HepG2 (cell line): ENCODE results near the gene SENP6. TPM values are rescaled to one million over a fixed set of nuclear protein-coding genes. Genes with fewer than 3 reads are reported as not detected.

Experiments used
- CEBPZ ChIP-seq: IDR thresholded peaks from 2 replicates; pipeline ENCODE4 v1.6.1; 2012; ENCODE audit warnings: low read length, improper control_type of control experiment
- ZBTB40 ChIP-seq, 2 experiments: fragments of 450-650 bp in 1 of 2; sonication (generic) in 1 of 2; formaldehyde crosslinking in 1 of 2; IDR thresholded peaks; 2 replicates each; pipeline versions ENCODE4 v1.6.1 to v1.8.0; 2016 to 2022; ENCODE audit warnings: antibody characterized with exemption in 1 of 2, mild to moderate bottlenecking in 1 of 2, missing genetic modification reagents in 1 of 2
- polyA plus RNA-seq, 8 experiments: library from polyadenylated mRNA; depleted of rRNA in 3 of 8; stranded (reverse) in 7 of 8; unstranded in 1 of 8; fragments of >200 nt; fragmentation: Illumina TruSeq in 4 of 8; extraction: Trizol in 4 of 8; gene quantifications; 2 replicates each; pipeline versions ENCODE4 v1.2.1 to v1.2.3, GENCODE V29; 2011 to 2016; ENCODE audit warnings: low read depth in 4 of 8, missing spikeins in 1 of 8, mixed read lengths in 1 of 8; ENCODE audit not compliant: insufficient read depth in 1 of 8
- total RNA-seq, 5 experiments: library from RNA; depleted of rRNA; stranded (reverse); fragments of >200 nt; fragmentation: Illumina TruSeq; extraction: Trizol; gene quantifications; 2 replicates each; pipeline ENCODE4 v1.2.3, GENCODE V29; 2016; ENCODE audit warnings: low read depth in 1 of 5

SENP6 gene
- total and polyA plus RNA-seq, 2 of the 13 experiments (the other 11 are each of a cell fraction or from before 2014, with no cell fraction given), result 21.9 to 50.1 TPM

GRCh38 chr6:75746221-75746620, 144.5 kb downstream of the SENP6 start (continued):
- TF ChIP-seq ZBTB40 (IDR thresholded peaks at IDR 0.05), result no peak
- no peak for TF ChIP-seq ZBTB40 (CRISPR knock-in tag; IDR thresholded peaks at IDR 0.05)
- TF ChIP-seq CEBPZ, result no peak
